HepG2 (cell line): Measurements from ENCODE around the gene LRRC10. TPM values are rescaled to one million over a fixed set of nuclear protein-coding genes. Genes with fewer than 3 reads are reported as not detected.

Experiments
- GRHL1 ChIP-seq: sonication (generic); formaldehyde crosslinking; conservative IDR thresholded peaks from 2 replicates; pipeline ENCODE4 v1.8.0; 2022; ENCODE audit warnings: missing genetic modification reagents
- STAT6 ChIP-seq: sonication (generic); formaldehyde crosslinking; IDR thresholded peaks from 2 replicates; pipeline ENCODE4 v1.4.0; 2020; ENCODE audit warnings: missing genetic modification reagents, mild to moderate bottlenecking, borderline replicate concordance
- ZNF318 ChIP-seq: sonication (generic); formaldehyde crosslinking; IDR thresholded peaks from 2 replicates; pipeline ENCODE4 v1.4.0; 2020; ENCODE audit warnings: mild to moderate bottlenecking, missing genetic modification reagents
- ZNF503 ChIP-seq: sonication (generic); formaldehyde crosslinking; IDR thresholded peaks from 2 replicates; pipeline ENCODE4 v1.4.0; 2020; ENCODE audit warnings: missing genetic modification reagents
- ZNF580 ChIP-seq: IDR thresholded peaks from 2 replicates; pipeline ENCODE4 v1.6.1; 2016; ENCODE audit warnings: low read depth, borderline replicate concordance
- ZNF780A ChIP-seq: sonication (generic); formaldehyde crosslinking; IDR thresholded peaks from 2 replicates; pipeline ENCODE4 v1.8.0; 2022; ENCODE audit warnings: mild to moderate bottlenecking, missing genetic modification reagents, moderate library complexity
- ZNF800 ChIP-seq: sonication (generic); formaldehyde crosslinking; IDR thresholded peaks from 2 replicates; pipeline ENCODE4 v1.4.0; 2020; ENCODE audit warnings: missing genetic modification reagents
- polyA plus RNA-seq, 8 experiments: library from polyadenylated mRNA; depleted of rRNA in 3 of 8; stranded (reverse) in 7 of 8; unstranded in 1 of 8; fragments of >200 nt; fragmentation: Illumina TruSeq in 4 of 8; extraction: Trizol in 4 of 8; gene quantifications; 2 replicates each; pipeline versions ENCODE4 v1.2.1 to v1.2.3, GENCODE V29; 2011 to 2016; ENCODE audit warnings: low read depth in 4 of 8, missing spikeins in 1 of 8, mixed read lengths in 1 of 8; ENCODE audit not compliant: insufficient read depth in 1 of 8
- total RNA-seq, 5 experiments: library from RNA; depleted of rRNA; stranded (reverse); fragments of >200 nt; fragmentation: Illumina TruSeq; extraction: Trizol; gene quantifications; 2 replicates each; pipeline ENCODE4 v1.2.3, GENCODE V29; 2016; ENCODE audit warnings: low read depth in 1 of 5

Gene LRRC10
- total and polyA plus RNA-seq, 2 of the 13 experiments (the other 11 are each of a cell fraction or from before 2014, with no cell fraction given), result not detected

- TF ChIP-seq GRHL1 (CRISPR knock-in tag) (no peak), STAT6 (CRISPR knock-in tag) (no peak), ZNF503 (CRISPR knock-in tag) (no peak), ZNF780A (CRISPR knock-in tag) (no peak), ZNF580 (CRISPR knock-in tag) (no peak), ZNF800 (CRISPR knock-in tag) (no peak), ZNF318 (CRISPR knock-in tag) (no peak)
- TF ChIP-seq, all 625 proteins: peak for 16
Measured at GRCh38 chr12:69630191-69630590, 19.5 kb upstream of the LRRC10 start (continued).
